Sigmoid colon (tissue), 7 donors: Measurements from ENCODE around the gene SLC35A1. TPM values are rescaled to one million over a fixed set of nuclear protein-coding genes. Genes with fewer than 3 reads are reported as not detected.

ENCODE experiments used
- DNase-seq: peaks from one replicate; pipeline ENCODE4 v3.0.0-alpha.2; 2019
- H3K27ac ChIP-seq, 4 donors: fragments of 200-600 bp; sonication (generic); one replicate each; pipeline ENCODE4 v1.5.1; 2016 to 2019; ENCODE audit warnings: mild to moderate bottlenecking in 1 of 4
- H3K27me3 ChIP-seq, 3 donors: fragments of 200-600 bp; sonication (generic); one replicate each; pipeline ENCODE4 v1.5.1; 2019; ENCODE audit warnings: mild to moderate bottlenecking in 1 of 3
- H3K36me3 ChIP-seq, 4 donors: fragments of 200-600 bp; sonication (generic); one replicate each; pipeline ENCODE4 v1.5.1; 2016 to 2019
- H3K4me1 ChIP-seq, 4 donors: fragments of 200-600 bp; sonication (generic); one replicate each; pipeline ENCODE4 v1.5.1; 2017 to 2019
- H3K4me3 ChIP-seq, 4 donors: fragments of 200-600 bp; sonication (generic); one replicate each; pipeline ENCODE4 v1.5.1; 2017 to 2019; ENCODE audit warnings: mild to moderate bottlenecking in 2 of 4, moderate library complexity in 1 of 4
- H3K9me3 ChIP-seq, 4 donors: fragments of 200-600 bp in 3 of 4; sonication (generic) in 3 of 4; one replicate each; pipeline versions ENCODE4 v1.5.1 to v1.6.1; 2013 to 2019
- EP300 ChIP-seq, 4 donors: sonication (generic); formaldehyde crosslinking; IDR thresholded peaks; one replicate each; pipeline ENCODE4 v1.6.1; 2017; ENCODE audit warnings: antibody characterized with exemption in 4 of 4
- POLR2A ChIP-seq, 2 donors: fragments of 450-650 bp; IDR thresholded peaks; one replicate each; pipeline ENCODE4 v1.6.1; 2016; ENCODE audit warnings: antibody characterized with exemption in 2 of 2, mild to moderate bottlenecking in 2 of 2, moderate library complexity in 2 of 2
- POLR2AphosphoS5 ChIP-seq, 4 donors: sonication (generic); formaldehyde crosslinking; IDR thresholded peaks; one replicate each; pipeline ENCODE4 v1.6.1; 2017; ENCODE audit warnings: antibody characterized with exemption in 4 of 4
- WGBS, 2 donors: extraction: QIAGEN DNeasy Blood & Tissue Kit; methylation state at CpG; one replicate each; pipeline ENCODE4 v1.1.7; 2013; 5-methylcytosine and 5-hydroxymethylcytosine counted together
- intact Hi-C: fragments of 100-400 bp; cut with DNase I; formaldehyde crosslinking; loops from one replicate; pipeline ENCODE4 v1.15.1; 2023
- polyA plus RNA-seq, 3 donors: library from polyadenylated mRNA; stranded (reverse); fragments of 200-250 nt; gene quantifications; one replicate each; pipeline ENCODE4 v1.2.3, GENCODE V29; 2013
- total RNA-seq, 4 donors: library from RNA; depleted of rRNA; stranded (reverse); fragments of >200 nt; gene quantifications; one replicate each; pipeline ENCODE4 v1.1.0, GENCODE V29; 2016
- TF ChIP-seq, protein P1 (sequence below), 4 experiments: fragments of 450-650 bp in 3 of 4; fragments of 200-600 bp in 1 of 4; IDR thresholded peaks; one replicate each; pipeline ENCODE4 v1.5.1; 2016 to 2019; ENCODE audit warnings: antibody characterized with exemption in 4 of 4, mild to moderate bottlenecking in 3 of 4, moderate library complexity in 2 of 4
- donor health status: healthy with polysubstance abuse.
- donor health status: Bipolar disorder and iron deficiency.
- donor health status: healthy.

The SLC35A1 gene
- total and polyA plus RNA-seq, 7 donors = 14.6 to 22.5 (median 17.7) TPM

- intact Hi-C loops = no loop called here
- 15 to 66% methylated on average over 8 of the region's 8 CpGs for WGBS, 2 donors
These were observed 22.1 kb downstream of the SLC35A1 start for GRCh38 chr6:87494761-87495422.

GRCh38 chr6:87498048-87498447 lies 25.3 kb downstream of the SLC35A1 start:
- H3K27me3 ChIP-seq = no peaks in the 10 kb centered on the region
- H3K4me3 ChIP-seq = no peak overlapping the region
- H3K4me1 ChIP-seq = no peaks in the 10 kb centered on the region
- peaks cover 0 to 24% (median 0%) of the 10 kb centered on the region in 4 donors for H3K36me3 ChIP-seq
- H3K9me3 ChIP-seq = no peaks in the 10 kb centered on the region
- no peak overlapping the region for H3K27ac ChIP-seq
- TF ChIP-seq POLR2A (IDR thresholded peaks at IDR 0.05) = no peak
- TF ChIP-seq, protein P1, sequence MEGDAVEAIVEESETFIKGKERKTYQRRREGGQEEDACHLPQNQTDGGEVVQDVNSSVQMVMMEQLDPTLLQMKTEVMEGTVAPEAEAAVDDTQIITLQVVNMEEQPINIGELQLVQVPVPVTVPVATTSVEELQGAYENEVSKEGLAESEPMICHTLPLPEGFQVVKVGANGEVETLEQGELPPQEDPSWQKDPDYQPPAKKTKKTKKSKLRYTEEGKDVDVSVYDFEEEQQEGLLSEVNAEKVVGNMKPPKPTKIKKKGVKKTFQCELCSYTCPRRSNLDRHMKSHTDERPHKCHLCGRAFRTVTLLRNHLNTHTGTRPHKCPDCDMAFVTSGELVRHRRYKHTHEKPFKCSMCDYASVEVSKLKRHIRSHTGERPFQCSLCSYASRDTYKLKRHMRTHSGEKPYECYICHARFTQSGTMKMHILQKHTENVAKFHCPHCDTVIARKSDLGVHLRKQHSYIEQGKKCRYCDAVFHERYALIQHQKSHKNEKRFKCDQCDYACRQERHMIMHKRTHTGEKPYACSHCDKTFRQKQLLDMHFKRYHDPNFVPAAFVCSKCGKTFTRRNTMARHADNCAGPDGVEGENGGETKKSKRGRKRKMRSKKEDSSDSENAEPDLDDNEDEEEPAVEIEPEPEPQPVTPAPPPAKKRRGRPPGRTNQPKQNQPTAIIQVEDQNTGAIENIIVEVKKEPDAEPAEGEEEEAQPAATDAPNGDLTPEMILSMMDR (IDR thresholded peaks at IDR 0.05) = no peak
- TF ChIP-seq EP300 (IDR thresholded peaks at IDR 0.05) = no peak
- no peak for TF ChIP-seq POLR2AphosphoS5 (IDR thresholded peaks at IDR 0.05)
- intact Hi-C loops = no loop called here
- DNase-seq = no peak

More at GRCh38 chr6:87494761-87495422, 22.1 kb downstream of the SLC35A1 start:
- Histone ChIP-seq H3K4me1 (no peaks in the 10 kb centered on the region), H3K9me3 (no peaks in the 10 kb centered on the region), H3K4me3 (no peak overlapping the region), H3K27me3 (no peaks in the 10 kb centered on the region), H3K36me3 (peaks cover 0 to 7% (median 0%) of the 10 kb centered on the region in 4 donors), H3K27ac (no peak overlapping the region)
- no peak for DNase-seq
- no peak for TF ChIP-seq POLR2A (IDR thresholded peaks at IDR 0.05)

DNA sequence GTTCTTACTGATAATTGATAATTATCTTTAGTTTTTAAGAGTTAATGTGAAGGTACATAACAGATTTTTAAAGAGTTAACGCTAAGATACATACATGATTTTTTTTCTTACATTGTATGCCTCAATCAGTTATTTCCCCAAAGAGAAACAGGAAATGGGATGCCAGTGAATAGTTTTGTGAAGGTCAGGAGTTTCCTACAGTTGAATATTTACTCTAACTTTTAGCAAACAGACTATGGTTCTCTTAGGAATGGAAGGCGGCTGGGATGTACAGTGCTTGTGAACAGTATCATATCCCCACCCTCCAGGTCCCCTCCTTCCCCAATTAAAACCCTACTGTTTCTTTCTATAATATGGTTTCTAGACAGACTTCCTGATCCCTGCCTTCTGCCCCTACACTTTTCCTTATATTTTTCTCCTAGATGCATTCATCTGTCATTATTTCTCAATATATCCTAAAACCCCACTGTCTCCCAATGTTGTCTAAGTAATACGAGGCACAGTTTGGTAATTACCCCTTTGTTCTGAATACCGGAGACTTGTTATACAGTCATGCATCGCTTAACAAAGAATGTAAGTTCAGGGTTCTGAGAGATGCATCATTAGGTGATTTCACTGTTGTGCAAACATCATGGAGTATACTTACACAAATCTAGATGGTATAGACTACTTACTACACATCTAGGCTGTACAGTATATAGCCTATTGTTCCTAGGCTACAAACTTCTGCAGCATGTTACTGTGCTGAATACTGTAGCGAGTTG lies 29.2 kb downstream of the SLC35A1 start:
- H3K36me3 ChIP-seq = peaks cover 0 to 41% (median 0%) of the 10 kb centered on the region in 4 donors
- no peaks in the 10 kb centered on the region for H3K27me3 ChIP-seq
- intact Hi-C loops = no loop called here
- DNase-seq = no peak
- H3K4me1 ChIP-seq = no peaks in the 10 kb centered on the region
- TF ChIP-seq EP300 (IDR thresholded peaks at IDR 0.05) (no peak), POLR2A (IDR thresholded peaks at IDR 0.05) (no peak), POLR2AphosphoS5 (IDR thresholded peaks at IDR 0.05) (no peak)
- TF ChIP-seq, protein P1 (IDR thresholded peaks at IDR 0.05) = no peak
- H3K27ac ChIP-seq = no peak overlapping the region
- 89 to 93% methylated on average over 6 of the region's 6 CpGs for WGBS, 2 donors
- H3K9me3 ChIP-seq = no peaks in the 10 kb centered on the region
- no peak overlapping the region for H3K4me3 ChIP-seq

DNA sequence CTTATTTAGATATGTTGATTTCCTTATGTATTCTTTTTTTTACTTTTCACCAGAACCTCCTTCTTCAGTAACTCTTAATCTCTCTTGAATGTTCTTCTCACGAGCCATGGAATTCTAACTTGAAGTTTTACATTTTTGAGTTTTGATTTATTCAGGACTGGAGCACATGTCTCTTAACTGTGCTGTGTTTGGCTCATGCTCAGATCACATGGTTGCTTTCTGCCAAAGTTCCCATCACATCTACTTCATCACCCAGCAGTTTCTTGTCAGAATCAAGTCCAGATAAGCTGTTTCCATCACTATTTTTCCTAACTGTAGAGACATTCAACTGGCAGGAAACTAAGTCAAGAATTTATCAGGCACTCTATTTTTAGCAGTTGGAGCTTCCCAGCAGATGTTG lies 31.7 kb downstream of the SLC35A1 start:
- Histone ChIP-seq H3K27ac (no peak overlapping the region), H3K36me3 (peaks cover 0 to 63% (median 3%) of the 10 kb centered on the region in 4 donors), H3K9me3 (no peaks in the 10 kb centered on the region), H3K27me3 (no peaks in the 10 kb centered on the region), H3K4me3 (no peak overlapping the region), H3K4me1 (no peaks in the 10 kb centered on the region)
- TF ChIP-seq POLR2A (IDR thresholded peaks at IDR 0.05) = no peak
- TF ChIP-seq, protein P1 (IDR thresholded peaks at IDR 0.05) = no peak
- no peak for TF ChIP-seq EP300 (IDR thresholded peaks at IDR 0.05)
- TF ChIP-seq POLR2AphosphoS5 (IDR thresholded peaks at IDR 0.05) = no peak
- 82 to 94% methylated on average over 1 of the region's 1 CpG for whole genome bisulfite sequencing, 2 donors
- intact Hi-C loops = no loop called here
- DNase-seq = no peak

- Histone ChIP-seq H3K36me3 (peaks cover 15 to 96% (median 22%) of the 10 kb centered on the region in 4 donors), H3K4me1 (no peaks in the 10 kb centered on the region), H3K4me3 (no peak overlapping the region), H3K27me3 (no peaks in the 10 kb centered on the region), H3K27ac (no peak overlapping the region), H3K9me3 (no peaks in the 10 kb centered on the region)
- intact Hi-C loops = no loop called here
- TF ChIP-seq POLR2A (IDR thresholded peaks at IDR 0.05) (no peak), EP300 (IDR thresholded peaks at IDR 0.05) (no peak), POLR2AphosphoS5 (IDR thresholded peaks at IDR 0.05) (no peak)
- TF ChIP-seq, protein P1 (IDR thresholded peaks at IDR 0.05) = no peak
- WGBS, 2 donors = 51 to 57% methylated on average over 2 of the region's 2 CpGs
- no peak for DNase-seq
These were observed 42.1 kb downstream of the SLC35A1 start for GRCh38 chr6:87514831-87515230.
